Measurements from ENCODE around the gene POLR1D.

GRCh38 chr13:27621116-27621365, 651 bp upstream of the POLR1D start:
- TF ChIP-seq, protein P1, sequence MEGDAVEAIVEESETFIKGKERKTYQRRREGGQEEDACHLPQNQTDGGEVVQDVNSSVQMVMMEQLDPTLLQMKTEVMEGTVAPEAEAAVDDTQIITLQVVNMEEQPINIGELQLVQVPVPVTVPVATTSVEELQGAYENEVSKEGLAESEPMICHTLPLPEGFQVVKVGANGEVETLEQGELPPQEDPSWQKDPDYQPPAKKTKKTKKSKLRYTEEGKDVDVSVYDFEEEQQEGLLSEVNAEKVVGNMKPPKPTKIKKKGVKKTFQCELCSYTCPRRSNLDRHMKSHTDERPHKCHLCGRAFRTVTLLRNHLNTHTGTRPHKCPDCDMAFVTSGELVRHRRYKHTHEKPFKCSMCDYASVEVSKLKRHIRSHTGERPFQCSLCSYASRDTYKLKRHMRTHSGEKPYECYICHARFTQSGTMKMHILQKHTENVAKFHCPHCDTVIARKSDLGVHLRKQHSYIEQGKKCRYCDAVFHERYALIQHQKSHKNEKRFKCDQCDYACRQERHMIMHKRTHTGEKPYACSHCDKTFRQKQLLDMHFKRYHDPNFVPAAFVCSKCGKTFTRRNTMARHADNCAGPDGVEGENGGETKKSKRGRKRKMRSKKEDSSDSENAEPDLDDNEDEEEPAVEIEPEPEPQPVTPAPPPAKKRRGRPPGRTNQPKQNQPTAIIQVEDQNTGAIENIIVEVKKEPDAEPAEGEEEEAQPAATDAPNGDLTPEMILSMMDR (IDR thresholded peaks at IDR 0.05), result no peak
- no peak for TF ChIP-seq ATF1 (CRISPR knock-in tag; IDR thresholded peaks at IDR 0.05)
